Keratinocyte (primary cell): ENCODE data around the gene TUBGCP3.

Experiments used
- EZH2 ChIP-seq: IDR thresholded peaks from one replicate; pipeline ENCODE4 v1.6.1; 2012; ENCODE audit warnings: inconsistent platforms, mild to moderate bottlenecking, low read length, moderate library complexity
- TF ChIP-seq, protein P1 (sequence below), 3 experiments: IDR thresholded peaks in 1 of 3; conservative IDR thresholded peaks in 1 of 3; optimal IDR thresholded peaks in 1 of 3; 2 replicates in 2 of 3; 3 replicates in 1 of 3; pipeline versions ENCODE3 to v1.5.1; 2011; ENCODE audit warnings: low read length in 3 of 3, mild to moderate bottlenecking in 3 of 3, moderate library complexity in 2 of 3, control low read depth in 1 of 3, inconsistent platforms in 1 of 3; ENCODE audit not compliant: insufficient read depth in 2 of 3; ENCODE audit errors: extremely low read depth in 1 of 3

- TF ChIP-seq, protein P1, sequence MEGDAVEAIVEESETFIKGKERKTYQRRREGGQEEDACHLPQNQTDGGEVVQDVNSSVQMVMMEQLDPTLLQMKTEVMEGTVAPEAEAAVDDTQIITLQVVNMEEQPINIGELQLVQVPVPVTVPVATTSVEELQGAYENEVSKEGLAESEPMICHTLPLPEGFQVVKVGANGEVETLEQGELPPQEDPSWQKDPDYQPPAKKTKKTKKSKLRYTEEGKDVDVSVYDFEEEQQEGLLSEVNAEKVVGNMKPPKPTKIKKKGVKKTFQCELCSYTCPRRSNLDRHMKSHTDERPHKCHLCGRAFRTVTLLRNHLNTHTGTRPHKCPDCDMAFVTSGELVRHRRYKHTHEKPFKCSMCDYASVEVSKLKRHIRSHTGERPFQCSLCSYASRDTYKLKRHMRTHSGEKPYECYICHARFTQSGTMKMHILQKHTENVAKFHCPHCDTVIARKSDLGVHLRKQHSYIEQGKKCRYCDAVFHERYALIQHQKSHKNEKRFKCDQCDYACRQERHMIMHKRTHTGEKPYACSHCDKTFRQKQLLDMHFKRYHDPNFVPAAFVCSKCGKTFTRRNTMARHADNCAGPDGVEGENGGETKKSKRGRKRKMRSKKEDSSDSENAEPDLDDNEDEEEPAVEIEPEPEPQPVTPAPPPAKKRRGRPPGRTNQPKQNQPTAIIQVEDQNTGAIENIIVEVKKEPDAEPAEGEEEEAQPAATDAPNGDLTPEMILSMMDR (optimal IDR thresholded peaks at IDR 0.05 in 1 of 3, IDR thresholded peaks at IDR 0.05 in 1 of 3, conservative IDR thresholded peaks at IDR 0.05 in 1 of 3; ENCODE audit: extremely low read depth in 1 of 3, insufficient read depth in 2 of 3, low read length in 3 of 3): no peak
- no peak for TF ChIP-seq EZH2
Measured at GRCh38 chr13:112457485-112457884, 130.5 kb downstream of the TUBGCP3 start.
